Putamen (tissue), 1 donor: ENCODE measurements around the gene FGF19.

Experiments
- DNase-seq: peaks from one replicate; pipeline ENCODE4 v3.0.0-alpha.2; 2016; ENCODE audit warnings: low spot score

Gene FGF19

DNA sequence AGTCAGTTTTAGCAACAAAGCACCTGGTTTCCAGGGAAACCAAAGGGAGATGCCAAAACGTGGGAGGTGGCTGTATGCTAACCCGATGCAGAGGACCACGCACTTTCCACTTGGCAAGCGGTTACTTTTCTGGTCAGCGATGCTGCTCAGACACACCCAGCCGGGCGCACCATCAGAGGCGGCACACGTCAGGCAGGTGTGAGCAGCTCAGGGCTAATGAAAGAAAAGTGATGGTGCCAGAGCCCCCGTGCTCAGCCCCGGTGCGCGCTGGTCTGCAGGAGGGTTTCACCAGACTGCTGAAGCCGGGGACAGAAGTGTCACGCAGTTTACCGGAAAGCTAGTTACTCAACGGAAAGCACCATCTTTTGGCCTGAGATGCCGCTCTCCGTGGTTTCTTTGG is 34.3 kb downstream of the FGF19 start:
- DNase-seq: no peak

DNA sequence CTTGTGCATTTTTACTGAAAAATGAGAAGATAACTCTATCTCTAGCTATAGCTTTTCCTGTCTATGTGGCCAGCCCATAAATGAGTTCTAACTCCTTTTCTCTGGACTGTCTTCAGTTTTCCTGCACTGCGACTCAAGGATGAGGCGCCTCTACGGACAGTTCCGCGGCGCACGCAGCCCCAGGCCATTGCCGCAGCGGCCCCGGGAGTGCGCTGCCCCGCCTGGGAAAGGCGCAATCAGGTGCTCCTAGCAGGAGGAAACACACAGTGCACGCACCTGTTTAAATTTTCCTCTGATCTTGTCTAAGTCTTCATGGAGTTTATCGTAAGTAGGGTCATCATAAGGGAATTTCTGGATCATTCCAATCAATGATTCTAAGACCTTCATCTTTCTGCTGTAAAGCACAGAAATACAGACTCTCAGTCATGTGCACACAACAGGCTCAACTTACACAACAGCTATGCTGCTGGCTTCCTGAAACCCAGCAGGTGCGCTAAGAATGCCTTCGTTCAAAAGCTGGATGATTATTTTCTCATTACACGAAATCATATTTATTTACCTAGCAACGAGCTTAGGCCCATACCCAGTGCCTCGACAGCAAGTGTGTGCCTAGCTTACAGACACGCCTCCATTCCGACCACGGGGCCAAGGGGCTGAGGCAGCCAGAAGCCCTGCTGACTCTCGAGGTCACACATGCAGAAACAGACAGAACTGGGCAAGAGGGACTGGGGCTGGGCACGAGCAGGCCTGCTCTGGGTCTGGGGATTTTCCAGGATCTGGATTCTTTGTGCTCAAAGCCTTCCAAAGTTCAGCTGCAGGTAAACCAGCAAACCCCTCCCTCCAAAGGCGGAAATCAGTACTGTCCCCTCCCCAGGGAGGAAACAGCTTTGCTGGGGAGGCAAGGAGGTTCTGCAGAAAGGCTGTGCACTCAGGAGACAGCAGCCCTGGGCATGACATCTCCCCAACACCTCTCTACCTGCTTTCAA is 35.9 kb downstream of the FGF19 start:
- no peak for DNase-seq

DNA sequence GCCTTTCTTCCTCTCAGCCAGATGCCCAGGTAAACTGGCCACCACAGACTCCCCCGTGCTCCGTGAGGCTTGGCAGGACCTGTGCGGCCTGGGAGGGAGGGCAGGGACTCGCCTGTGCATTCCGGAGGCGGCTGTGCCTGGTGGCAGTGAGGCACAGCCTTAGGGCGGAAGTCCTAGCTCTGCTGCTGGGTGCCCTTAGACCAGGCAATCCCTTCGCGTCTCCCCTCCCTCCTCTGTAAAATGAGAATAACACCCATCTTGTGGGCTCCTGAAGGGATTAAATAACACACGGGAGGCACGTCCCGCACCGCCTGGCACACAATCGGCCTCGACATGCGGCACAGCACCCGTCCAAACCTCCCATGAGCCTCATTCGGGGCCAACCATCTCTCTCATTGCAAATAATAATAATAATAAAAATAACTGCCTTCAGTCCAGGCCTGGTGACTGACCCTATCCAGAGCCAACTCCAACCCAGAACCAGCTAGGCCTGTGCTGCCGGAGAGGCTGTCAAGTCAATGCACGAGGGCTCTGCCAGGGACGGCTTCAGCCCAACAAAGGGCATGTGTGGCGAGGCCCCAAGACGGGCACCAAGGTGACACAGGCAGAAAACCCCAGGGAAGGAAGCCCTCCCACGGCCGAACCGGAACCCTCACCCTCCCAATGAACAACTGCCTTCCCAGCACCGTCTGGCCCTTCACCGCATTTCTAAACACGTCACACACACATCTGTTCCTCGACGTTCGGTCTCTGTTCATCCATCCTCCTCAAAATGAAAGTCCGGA is 36.9 kb downstream of the FGF19 start:
- DNase-seq: no peak

DNA sequence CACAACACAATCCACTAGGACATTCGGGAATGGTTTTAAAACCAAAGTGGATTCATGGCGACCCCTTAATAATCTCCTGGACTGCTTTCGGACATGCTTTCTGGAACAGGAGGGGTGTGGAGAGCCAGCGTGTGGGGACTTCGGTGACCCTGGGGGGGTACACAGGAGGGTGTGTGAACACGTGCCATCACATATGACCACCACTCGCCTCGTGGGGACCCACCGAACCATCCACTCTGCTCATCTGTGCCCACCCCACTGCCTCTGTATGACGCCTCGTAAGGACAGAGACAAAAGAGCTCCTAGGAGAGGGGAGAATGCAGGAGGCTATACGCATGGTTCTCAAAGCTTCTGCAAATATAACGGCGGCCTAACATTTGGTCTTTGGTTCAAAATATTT is 37.6 kb downstream of the FGF19 start:
- no peak for DNase-seq

DNA sequence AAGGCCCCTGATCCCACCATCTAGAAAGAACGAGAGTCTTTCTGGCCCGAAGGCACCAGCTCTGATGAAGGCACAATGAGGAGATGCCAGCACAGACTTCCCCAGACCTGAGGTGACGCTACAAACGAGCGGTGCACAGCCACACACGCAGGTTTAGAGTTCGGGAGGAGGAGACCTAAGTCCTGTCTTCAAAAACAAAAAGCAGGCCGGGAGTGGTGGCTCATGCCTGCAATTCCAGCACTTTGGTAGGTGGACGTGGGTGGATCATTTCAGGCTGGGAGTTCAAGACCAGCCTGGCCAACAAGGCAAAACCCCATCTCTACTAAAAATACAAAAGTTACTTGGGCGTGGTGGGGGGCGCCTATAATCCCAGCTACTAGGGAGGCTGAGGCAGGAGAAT is 38.2 kb downstream of the FGF19 start:
- no peak for DNase-seq

DNA sequence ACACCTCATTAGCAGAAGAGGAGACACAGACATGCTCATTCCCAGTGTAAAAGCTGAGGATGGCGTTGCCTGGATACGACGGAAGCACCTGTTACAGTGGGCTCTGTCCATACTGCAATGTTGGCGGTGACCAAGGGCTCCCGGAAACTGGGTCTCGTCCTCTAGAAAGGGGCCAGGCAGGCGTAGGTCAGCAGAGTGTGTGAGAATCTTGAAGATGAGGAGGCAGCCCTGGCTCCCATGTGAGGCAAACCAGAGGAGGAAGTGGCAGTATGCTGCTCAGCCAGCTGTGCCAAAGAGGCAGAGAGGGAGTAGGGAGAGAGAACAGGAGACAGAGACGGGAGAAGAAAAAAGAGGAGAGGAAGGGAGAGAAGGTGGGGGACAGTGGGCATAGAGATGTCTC is 38.9 kb downstream of the FGF19 start:
- no peak for DNase-seq

DNA sequence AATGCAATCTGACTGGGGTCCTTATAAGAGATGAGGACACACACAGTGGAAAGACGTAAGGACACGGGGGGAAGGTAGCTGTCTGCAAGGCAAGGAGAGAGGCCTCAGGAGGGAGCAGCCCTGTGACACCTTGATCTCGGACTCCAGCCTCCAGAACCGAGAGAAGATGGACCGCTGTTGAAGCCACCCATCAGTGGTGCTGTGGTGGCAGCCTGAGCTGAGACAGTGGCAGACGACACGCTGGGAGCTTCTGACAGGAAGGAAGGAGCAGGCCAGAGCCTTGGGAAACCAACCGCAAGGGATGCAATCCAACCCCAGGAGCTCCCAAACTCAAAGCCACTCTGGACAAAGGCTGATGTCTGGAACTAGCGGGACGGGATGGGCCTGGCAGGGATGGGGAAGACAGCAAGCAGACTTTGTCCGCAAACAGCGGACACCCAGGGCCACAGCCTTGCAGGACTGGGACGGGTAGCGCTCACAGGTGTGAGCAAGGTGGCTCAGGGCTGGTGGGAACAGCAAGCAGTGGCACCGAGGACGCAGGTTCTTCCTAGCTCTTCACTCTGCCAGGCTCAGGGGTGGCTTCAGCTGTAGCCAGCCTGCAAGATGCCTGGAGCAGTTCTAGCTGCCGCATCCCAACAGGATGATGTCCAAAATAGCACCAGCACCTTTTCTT is 39.6 kb downstream of the FGF19 start:
- DNase-seq: no peak

DNA sequence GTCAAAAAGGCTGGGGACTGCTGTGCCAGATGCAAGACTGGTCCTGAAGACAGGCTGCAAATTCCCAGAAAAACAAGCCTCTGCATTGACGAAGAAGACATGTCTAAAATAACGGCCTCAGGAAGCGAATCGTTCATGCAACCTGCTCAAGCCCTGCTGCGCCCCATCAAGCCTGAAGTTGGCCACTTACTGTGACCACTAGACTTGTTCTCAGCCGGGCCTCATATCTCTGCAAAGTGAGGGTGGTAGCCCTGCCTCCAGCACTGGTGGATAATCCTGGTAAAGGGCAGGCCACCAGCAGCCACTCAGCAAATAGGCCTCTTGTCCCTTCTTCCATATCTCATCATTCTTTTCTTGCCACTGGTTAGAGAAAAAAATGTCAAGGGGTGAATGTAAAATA is 40.5 kb downstream of the FGF19 start:
- no peak for DNase-seq

DNA sequence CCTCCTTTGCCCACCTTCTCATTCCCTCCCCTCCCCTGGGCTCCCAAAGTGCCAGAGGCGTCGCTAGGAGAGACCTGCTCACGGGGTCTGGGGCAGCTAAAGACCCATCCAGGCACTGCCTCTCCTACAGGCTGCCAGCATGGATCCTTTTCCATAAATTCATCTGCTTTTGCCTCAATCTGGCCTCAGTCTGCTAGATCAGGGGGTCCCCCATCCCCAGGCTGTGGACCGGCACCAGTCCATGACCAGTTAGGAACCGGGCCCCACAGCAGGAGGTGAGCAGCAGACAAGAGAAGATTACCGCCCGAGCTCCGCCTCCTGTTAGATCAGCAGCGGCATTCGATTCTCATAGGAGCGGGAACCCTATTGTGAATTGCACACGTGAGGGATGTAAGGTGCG is 41.0 kb downstream of the FGF19 start:
- no peak for DNase-seq

DNA sequence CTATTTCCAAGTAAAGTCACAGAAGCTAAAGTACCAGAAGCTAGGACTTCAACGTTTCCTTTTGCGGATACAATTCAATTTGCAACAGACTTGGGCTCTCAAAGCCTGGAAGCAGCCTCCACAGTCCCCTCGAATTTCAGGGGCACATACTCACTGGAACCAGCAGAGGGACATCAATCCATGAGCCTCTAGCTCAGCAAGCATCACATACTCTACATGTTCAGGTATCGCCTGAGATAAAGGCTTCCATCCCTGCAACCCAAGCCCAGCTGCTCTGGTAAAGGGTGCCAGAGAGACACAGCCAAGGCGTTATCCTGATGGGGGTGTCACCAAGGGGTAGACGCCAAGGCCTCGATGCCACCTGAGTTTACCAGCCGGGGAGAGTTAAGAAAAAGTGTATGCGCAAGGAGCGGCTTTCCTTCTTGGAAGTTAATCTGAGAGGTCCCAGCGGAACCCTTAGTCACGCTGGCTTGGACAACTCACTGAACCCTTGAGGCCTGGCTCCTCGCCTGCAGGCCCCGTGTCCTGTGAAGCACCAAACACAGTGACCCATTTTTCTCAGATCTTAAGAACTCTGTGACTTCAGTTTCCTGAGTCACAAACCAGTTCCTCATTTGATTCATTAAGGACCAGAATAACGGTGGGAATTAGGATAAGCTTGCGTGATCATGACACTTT is 41.7 kb downstream of the FGF19 start:
- no peak for DNase-seq

DNA sequence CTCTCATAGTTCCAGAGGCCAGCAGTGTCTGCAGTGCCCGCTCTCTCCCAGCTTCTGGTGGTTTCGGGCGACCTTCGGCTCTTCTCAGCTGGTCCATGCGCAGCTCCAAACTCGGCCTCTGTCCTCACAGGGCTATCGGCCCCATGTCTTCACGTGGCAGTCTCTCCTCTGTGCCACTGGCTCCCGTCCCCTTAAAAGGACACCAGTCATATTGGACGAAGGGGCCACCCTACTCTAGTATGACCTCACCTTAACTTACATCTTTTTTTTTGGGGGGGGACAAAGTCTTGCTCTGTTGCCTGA is 42.5 kb downstream of the FGF19 start:
- no peak for DNase-seq

DNA sequence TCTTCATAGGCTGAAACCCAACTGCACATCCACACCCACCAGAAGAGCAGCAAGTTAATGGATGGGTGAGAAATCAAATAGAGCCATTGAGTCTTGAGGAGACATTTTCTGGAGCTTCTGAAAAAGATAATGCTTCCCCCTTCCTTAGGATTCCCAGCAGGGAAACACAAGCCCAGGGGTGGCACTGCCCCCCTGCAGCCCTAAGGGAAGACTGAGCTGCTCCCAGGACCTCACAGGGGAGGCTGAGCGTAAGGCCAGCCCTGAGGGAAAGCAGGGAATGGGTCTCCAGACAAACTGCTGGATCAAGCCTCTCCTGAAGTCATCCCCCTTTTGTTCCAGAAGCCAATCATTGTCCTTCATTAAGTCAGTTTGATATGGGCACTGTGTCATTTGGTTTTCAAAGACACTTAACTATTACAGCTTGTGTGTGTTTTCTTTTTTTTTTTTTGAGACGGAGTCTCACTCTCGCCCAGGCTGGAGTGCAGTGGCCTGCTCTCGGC is 43.8 kb downstream of the FGF19 start:
- DNase-seq: no peak

DNA sequence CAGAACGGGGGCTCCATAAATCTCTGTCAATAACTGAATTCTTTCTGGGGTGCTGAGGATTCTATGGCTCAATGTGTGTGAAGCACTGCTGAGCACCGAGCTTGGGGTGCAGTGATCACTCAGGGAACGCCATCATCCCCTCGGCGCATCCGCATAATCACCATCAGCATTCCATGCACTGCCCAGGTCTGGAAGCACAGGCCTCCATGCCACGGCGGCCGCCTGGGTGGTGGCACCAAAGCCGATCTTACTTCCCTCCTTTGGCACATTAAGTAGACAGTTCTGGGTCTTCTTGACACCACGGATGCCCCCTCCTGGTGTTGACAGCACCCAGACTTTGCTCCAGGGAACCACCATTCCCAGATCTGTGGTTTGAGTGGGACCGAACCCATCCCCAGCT is 44.2 kb downstream of the FGF19 start:
- no peak for DNase-seq

DNA sequence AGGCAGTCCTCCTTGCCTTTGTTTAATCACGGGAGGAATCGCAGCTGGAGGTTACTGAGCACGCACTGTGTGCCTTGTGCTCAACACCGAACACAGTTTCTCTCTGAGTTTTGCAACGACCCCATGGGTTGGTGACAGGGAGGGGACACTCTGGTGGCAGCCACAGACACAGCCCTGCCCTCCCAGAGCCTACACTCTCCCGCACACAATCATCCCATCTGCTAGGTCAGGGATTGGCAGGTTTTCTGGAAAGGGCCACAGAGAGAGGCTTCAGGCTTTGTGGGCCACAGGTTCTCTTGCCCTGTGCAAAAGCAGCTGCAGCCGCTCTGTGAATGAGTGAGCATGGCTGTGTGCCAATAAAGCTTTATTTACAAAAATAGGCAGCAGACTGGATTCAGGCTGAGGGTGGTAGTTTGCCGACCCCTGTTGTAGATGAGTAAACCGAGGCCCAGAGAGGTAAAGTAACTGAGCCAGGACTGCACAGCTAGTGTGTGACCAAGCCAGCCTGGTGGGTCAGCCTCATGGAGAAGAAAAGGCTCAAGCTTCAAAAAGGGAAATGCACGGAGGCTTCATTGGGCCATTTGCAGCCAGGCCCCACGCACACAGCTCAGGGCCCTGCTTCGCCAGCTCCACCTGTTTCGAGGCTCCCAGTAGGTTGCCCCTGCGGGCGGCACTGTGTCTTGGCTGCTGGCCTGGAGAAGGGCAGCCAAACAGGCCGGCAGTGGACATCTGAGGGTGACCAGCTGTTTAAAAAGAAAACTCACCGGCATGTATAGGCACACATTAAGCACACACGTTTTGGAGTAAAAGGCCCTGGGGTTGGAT is 45.0 kb downstream of the FGF19 start:
- DNase-seq: no peak

DNA sequence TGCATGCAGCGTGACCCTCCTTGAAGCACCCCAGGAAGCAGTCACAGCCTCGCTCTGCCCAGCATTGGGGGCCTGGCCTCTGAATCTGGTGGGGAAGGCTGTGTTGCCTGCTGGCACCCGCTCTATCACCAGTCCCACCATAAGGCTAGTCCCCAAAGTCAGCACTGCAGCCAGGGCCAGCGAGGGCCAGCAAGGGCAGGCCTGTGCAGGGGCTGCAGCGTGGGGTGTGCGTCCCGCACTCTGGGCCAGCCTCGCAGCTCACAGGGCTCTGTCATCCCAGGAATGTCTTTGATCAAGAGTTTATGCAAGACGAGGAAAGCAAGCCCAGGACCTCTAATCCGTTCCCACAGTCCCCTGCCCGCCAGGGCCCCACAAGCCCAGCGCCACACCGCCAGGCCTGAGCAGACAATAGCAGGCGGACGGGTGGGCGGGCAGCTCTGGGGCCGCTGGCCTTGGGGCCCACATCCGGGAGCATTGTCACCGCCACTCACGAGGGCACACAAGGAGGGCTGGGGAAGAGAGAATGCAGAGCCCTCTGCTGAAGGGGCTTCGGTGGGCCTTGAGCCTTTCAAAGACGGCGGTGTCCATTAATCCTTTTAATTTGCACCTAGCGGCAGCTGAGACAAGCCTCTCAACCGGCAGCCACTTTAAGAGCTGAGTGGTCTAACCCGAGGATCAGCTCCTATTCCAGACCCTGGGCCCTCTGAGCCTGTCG is 45.8 kb downstream of the FGF19 start:
- no peak for DNase-seq

DNA sequence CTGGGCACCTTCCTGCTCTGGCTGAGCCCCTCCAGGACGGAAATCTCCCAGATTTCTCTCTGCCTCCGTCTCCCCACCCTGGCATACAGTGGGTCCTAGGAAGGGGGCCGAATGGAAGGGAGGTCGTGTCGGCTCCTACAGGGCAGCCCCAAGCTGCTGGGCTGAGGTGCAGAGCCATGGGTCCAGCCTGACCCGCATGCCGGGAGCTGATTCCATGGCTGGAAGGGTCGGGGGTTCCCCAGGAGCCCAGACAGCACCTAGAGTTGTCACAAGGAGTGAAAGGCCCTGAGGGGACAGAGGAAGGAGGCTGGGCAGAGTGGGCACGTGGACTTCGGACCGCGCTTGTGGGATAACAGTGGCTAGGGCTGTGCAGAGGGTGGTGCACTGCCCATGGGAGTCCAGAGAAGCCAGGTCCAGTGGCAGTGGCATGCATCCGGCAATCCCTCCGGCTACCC is 46.3 kb downstream of the FGF19 start:
- DNase-seq: no peak

DNA sequence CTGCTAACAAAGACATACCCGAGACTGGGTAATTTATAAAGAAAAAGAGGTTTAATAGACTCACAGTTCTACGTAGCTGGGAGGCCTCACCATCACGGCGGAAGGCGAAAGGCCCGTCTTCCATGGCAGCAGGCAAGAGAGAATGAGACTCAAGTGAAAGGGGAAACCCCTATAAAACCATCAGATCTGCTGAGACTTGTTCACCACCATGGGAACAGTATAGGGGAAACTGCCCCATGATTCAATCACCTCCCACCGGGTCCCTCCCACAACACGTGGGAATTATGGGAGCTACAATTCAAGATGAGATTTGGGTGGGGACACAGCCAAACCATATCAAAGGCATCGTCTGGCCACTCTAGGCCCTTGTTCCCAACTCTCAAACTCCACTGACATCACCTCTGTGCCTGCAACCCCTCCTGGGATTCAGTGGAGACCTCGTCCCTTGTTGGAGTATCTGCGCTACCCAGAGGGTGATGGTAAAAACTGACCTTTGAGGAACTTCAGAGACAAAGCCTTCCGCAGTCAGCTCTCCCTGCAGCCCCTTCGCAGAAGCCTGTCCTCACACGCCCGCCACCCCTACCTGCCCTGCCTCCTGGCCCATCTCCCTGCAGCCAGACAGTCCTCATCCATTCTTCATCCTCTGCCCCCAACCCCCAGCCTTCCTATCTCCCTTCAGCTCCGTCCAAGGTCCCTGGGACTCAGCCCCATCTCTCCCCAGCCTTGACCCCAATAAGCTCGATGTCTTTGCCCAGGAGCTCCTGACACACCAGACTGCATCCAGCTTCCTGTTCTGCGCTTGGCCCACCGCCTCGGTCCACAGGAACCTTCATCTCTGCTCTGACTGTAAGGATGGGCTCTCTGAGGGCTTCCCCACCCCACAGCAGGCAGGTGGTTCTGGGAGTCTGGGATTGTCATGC is 47.0 kb downstream of the FGF19 start:
- no peak for DNase-seq

DNA sequence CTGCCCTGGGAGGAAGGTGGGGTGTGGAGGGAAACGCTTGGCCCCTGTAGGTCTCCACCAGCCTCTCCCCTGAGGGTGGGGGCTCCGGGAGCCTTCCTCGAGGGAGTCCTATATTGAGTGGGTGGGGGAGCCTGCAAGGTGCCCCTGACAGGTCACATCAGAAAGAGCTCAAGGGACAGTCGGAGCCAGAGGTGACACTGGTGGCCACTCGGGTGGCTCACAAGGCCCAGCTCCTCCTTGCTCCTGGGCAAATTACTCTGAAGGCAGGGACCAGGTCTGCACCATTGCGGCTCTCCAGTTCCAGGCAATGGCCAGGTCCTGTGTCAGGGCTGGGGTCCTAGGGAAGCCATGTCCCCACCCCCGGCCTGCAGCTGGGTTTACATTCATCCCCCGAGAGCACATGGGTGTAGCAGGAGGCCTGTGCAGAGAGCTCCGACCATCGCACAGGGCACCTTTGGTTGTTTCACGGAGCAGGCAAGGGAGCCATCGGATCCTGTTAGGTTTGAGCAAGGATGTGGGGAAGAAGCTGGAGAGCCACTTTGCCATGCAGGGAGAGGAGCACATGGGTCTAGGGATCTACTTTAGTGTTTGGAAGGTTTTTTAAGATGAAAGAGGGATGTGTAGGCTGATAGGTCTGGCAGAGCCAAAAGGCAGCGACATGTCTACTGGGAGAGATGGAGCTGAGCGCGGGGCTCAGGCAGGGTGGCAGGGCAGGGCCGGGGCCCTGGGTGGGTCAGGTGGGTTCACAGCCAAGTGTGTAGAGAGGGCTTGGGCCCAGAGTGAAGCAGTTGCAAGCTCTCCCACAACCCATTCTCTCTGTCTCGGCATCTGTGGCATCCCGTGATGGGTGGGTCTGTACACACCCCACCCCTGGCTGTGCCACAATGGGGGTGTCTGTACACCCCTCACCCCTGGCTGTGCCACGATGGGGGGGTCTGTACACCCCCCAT is 48.1 kb downstream of the FGF19 start:
- no peak for DNase-seq
